Adrenal gland (tissue), 12 donors: ENCODE results near the gene GBP1. TPM values are rescaled to one million over a fixed set of nuclear protein-coding genes. Genes with fewer than 3 reads are reported as not detected.
"Not testable (repeated sequence)": the region's sequence is repeated elsewhere in the genome, so short reads cannot be mapped to it uniquely, and the experiment has no call there.

Source experiments
- DNase-seq, 7 donors: peaks; one replicate each; pipeline ENCODE4 v3.0.0-alpha.2; 2019 to 2020
- H3K27ac ChIP-seq, 5 donors: fragments of 200-600 bp; sonication (generic) in 4 of 5; 1 replicate in 3 of 5; 2 replicates in 2 of 5; pipeline versions ENCODE4 v1.5.1 to v1.8.0; 2016 to 2020; ENCODE audit warnings: mild to moderate bottlenecking in 1 of 5
- H3K27me3 ChIP-seq: fragments of 200-600 bp; 2 replicates; pipeline ENCODE4 v1.8.0; 2021
- H3K36me3 ChIP-seq, 2 donors: fragments of 200-600 bp; replicated peaks in 1 of 2; 1 replicate in 1 of 2; 2 replicates in 1 of 2; pipeline versions ENCODE4 v1.5.1 to v1.8.0; 2018 to 2022
- H3K4me1 ChIP-seq, 2 donors: fragments of 200-600 bp; replicated peaks in 1 of 2; 1 replicate in 1 of 2; 2 replicates in 1 of 2; pipeline versions ENCODE4 v1.5.1 to v1.8.0; 2018 to 2021
- H3K4me3 ChIP-seq, 4 donors: fragments of 200-600 bp; sonication (generic) in 3 of 4; one replicate each; pipeline ENCODE4 v1.5.1; 2016 to 2018
- H3K9me3 ChIP-seq, 3 donors: fragments of 200-600 bp; sonication (generic) in 1 of 3; replicated peaks in 1 of 3; 1 replicate in 2 of 3; 2 replicates in 1 of 3; pipeline versions ENCODE4 v1.5.1 to v1.8.0; 2016 to 2021
- POLR2A ChIP-seq, 2 donors: fragments of 450-650 bp; IDR thresholded peaks; one replicate each; pipeline ENCODE4 v1.6.1; 2017; ENCODE audit warnings: antibody characterized with exemption in 2 of 2, mild to moderate bottlenecking in 2 of 2, moderate library complexity in 1 of 2
- WGBS, 4 donors: extraction: QIAGEN DNeasy Blood & Tissue Kit in 2 of 4; methylation state at CpG; one replicate each; pipeline versions ENCODE4 v1.1.5 to v1.1.7; 2013 to 2017; 5-methylcytosine and 5-hydroxymethylcytosine counted together
- intact Hi-C, 2 donors: fragments of 100-400 bp; cut with DNase I; formaldehyde crosslinking; loops; one replicate each; pipeline versions ENCODE4 v1.14.1 to v1.15.0; 2022 to 2023
- polyA plus RNA-seq, 3 donors: library from polyadenylated mRNA; stranded (reverse); fragments of 200-250 nt in 2 of 3; fragments of 350-450 nt in 1 of 3; fragmentation: Illumina TruSeq in 1 of 3; extraction: RNeasy Lipid Tissue Mini Kit (QIAGEN cat#74804) in 1 of 3; gene quantifications; one replicate each; pipeline ENCODE4 v1.2.3, GENCODE V29; 2013 to 2014
- total RNA-seq, 9 donors: library from RNA; depleted of rRNA in 4 of 9; stranded (reverse); fragments of >200 nt in 4 of 9; fragments of 120-200 nt in 1 of 9; fragmentation: NEBNext Ultra II Directional in 1 of 9; extraction: Animal tissue kit (Norgen Biotek cat#: 25700) in 1 of 9; gene quantifications; one replicate each; pipeline versions ENCODE4 v1.1.0 to v1.2.4, GENCODE V29; 2013 to 2023
- TF ChIP-seq, protein P1 (sequence below), 6 experiments: fragments of 450-650 bp in 4 of 6; fragments of 200-600 bp in 2 of 6; sonication (generic) in 1 of 6; IDR thresholded peaks; 1 replicate in 5 of 6; 2 replicates in 1 of 6; pipeline versions ENCODE4 v1.5.1 to v1.8.0; 2016 to 2021; ENCODE audit warnings: antibody characterized with exemption in 6 of 6, mild to moderate bottlenecking in 2 of 6, moderate library complexity in 1 of 6
- donor health status: healthy with polysubstance abuse.
- donor health status: Bipolar disorder and iron deficiency.
- donor health status: DM: yes; HTN: yes; CAD: no.
- donor health status: DM: no; HTN: no; CAD: no.
- donor health status: DM: no; HTN: no; CAD: no.
- donor health status: DM: yes; HTN: yes; CAD: no.

GBP1 gene
- total and polyA plus RNA-seq, 12 donors = 6.1 to 107 (median 16.6) TPM

GRCh38 chr1:89050649-89051033 lies 14.4 kb downstream of the GBP1 start:
- Histone ChIP-seq H3K4me3 (no peak overlapping the region), H3K9me3 (no peaks in the 10 kb centered on the region), H3K27me3 (no peaks in the 10 kb centered on the region), H3K36me3 (peaks cover 0 to 16% of the 10 kb centered on the region in 2 donors), H3K4me1 (no peaks in the 10 kb centered on the region), H3K27ac (no peak overlapping the region)
- TF ChIP-seq, protein P1, sequence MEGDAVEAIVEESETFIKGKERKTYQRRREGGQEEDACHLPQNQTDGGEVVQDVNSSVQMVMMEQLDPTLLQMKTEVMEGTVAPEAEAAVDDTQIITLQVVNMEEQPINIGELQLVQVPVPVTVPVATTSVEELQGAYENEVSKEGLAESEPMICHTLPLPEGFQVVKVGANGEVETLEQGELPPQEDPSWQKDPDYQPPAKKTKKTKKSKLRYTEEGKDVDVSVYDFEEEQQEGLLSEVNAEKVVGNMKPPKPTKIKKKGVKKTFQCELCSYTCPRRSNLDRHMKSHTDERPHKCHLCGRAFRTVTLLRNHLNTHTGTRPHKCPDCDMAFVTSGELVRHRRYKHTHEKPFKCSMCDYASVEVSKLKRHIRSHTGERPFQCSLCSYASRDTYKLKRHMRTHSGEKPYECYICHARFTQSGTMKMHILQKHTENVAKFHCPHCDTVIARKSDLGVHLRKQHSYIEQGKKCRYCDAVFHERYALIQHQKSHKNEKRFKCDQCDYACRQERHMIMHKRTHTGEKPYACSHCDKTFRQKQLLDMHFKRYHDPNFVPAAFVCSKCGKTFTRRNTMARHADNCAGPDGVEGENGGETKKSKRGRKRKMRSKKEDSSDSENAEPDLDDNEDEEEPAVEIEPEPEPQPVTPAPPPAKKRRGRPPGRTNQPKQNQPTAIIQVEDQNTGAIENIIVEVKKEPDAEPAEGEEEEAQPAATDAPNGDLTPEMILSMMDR (IDR thresholded peaks at IDR 0.05) = no peak
- TF ChIP-seq POLR2A (IDR thresholded peaks at IDR 0.05) = no peak
- no peak for DNase-seq
- intact Hi-C loops = no loop called here
- WGBS, 4 donors = 94 to 96% (median 95%) methylated on average over 3 to 11 of the region's 11 CpGs; no CpG with 5 or more reads in 1 of the 4 donors

- DNase-seq, H3K4me3 ChIP-seq, H3K27me3 ChIP-seq, intact Hi-C loops, H3K27ac ChIP-seq, H3K4me1 ChIP-seq, H3K9me3 ChIP-seq: not testable (repeated sequence)
- peaks cover 0 to 16% of the 10 kb centered on the region in 2 donors for H3K36me3 ChIP-seq
- 78 to 85% (median 83%) methylated on average over 9 of the region's 9 CpGs for WGBS, 4 donors
These were observed 14.9 kb downstream of the GBP1 start for GRCh38 chr1:89049901-89050648.

GRCh38 chr1:89049187-89049586 lies 15.8 kb downstream of the GBP1 start:
- H3K27me3 ChIP-seq, H3K4me3 ChIP-seq, H3K27ac ChIP-seq, DNase-seq, H3K4me1 ChIP-seq, intact Hi-C loops, H3K9me3 ChIP-seq: not testable (repeated sequence)
- WGBS, 4 donors = 82 to 100% (median 99%) methylated on average over 1 to 2 of the region's 4 CpGs
- H3K36me3 ChIP-seq = peaks cover 0 to 12% of the 10 kb centered on the region in 2 donors

DNA sequence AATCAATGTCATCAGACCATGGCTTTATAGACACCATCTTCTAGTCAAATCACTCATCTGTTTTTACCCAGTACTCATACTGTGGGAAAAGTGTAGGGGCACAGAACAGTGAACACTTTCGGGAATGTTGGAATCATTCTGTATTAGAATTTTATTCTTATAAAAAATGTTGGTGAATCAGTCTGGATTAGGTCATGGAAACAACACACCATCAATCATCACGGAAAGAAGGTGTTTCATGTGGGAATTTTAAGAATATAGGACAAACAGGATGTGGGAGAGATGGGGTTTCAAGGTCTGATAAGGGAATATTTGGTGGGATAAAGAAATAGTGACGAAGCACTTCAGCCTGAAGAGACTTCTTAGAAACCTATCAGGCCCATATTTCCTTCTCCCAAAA lies 17.3 kb downstream of the GBP1 start:
- intact Hi-C loops = no loop called here
- H3K4me3 ChIP-seq = no peak overlapping the region
- H3K9me3 ChIP-seq = no peaks in the 10 kb centered on the region
- DNase-seq = no peak
- TF ChIP-seq, protein P1 (IDR thresholded peaks at IDR 0.05) = no peak
- TF ChIP-seq POLR2A (IDR thresholded peaks at IDR 0.05) = no peak
- 51 to 82% (median 65%) methylated on average over 3 of the region's 3 CpGs for WGBS, 4 donors
- H3K27ac ChIP-seq = no peak overlapping the region
- H3K4me1 ChIP-seq = no peaks in the 10 kb centered on the region
- no peaks in the 10 kb centered on the region for H3K27me3 ChIP-seq
- no peaks in the 10 kb centered on the region for H3K36me3 ChIP-seq

DNA sequence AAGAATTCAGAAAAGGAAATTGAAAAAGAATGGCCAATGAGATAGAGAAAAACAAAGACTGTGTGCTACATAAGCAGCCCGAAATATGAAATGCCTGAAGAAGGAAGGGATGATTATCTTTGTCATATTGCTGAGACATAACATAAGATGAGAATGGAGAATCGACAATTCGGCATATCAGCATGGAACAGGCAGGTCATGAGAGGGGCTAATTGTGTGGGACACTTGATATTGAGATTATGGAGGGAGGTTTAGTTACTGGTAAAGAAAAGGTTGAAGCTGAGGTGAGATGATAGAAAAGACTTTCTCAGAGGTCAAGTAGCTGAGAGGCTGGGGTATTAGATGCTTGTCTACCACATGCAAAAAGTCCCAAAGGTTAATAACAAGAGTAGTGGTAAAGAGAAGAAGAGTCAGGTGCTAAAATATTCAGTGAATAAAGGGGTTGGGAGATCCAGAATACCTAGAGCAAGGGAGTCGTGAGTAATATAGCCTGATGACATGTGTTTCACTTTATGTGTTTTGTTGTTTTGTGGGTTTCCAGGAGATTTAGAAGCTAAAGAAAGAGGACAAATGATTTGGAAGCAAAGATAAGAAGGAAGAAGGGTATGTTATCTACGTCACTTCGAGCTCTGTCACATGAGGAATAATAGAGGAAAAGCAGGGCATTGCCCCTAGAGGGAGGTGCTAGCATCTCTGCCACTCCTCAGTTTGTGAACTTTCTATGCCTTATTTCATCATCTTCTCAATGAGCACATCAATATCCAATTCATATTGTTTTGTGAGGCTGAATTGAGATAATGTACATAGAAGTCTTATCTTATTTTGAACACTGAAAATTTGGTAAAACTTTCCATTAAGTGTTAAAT lies 18.5 kb downstream of the GBP1 start:
- not testable (repeated sequence) for H3K36me3 ChIP-seq

More for the DNA sequence above, 18.5 kb downstream of the GBP1 start:
- 82 to 88% (median 85%) methylated on average over 6 of the region's 6 CpGs for WGBS, 4 donors
- H3K27ac ChIP-seq, H3K4me3 ChIP-seq, DNase-seq, H3K4me1 ChIP-seq, intact Hi-C loops, H3K9me3 ChIP-seq, H3K27me3 ChIP-seq: not testable (repeated sequence)
